T-helper 17 cell (primary cell): Measurements from ENCODE around the gene LAD1. TPM values are rescaled to one million over a fixed set of nuclear protein-coding genes. Genes with fewer than 3 reads are reported as not detected.

Source experiments
- ATAC-seq: fragments of 150-1000 bp; cut with Tn5 transposase; 2 replicates; pipeline ENCODE4 v1.10.0; 2021; ENCODE audit warnings: mild to moderate bottlenecking, moderate library complexity
- DNase-seq, 3 donors: peaks; one replicate each; pipeline versions ENCODE4 v3.0.0 to v3.0.0-alpha.2; 2020 to 2021
- H3K9me3 ChIP-seq: one replicate; pipeline ENCODE4 v1.7.0; 2013; ENCODE audit warnings: low read length, mild to moderate bottlenecking; ENCODE audit not compliant: control insufficient read depth, poor library complexity, severe bottlenecking
- H3K27ac Mint-ChIP-seq: one replicate; pipeline ENCODE4 v1.8.0; 2022; ENCODE audit warnings: mild to moderate bottlenecking, moderate library complexity, mixed read lengths
- H3K27me3 Mint-ChIP-seq: one replicate; pipeline ENCODE4 v1.8.0; 2022; ENCODE audit warnings: mixed read lengths
- H3K36me3 Mint-ChIP-seq: one replicate; pipeline ENCODE4 v1.8.0; 2022; ENCODE audit warnings: low read depth, mixed read lengths
- H3K4me1 Mint-ChIP-seq: one replicate; pipeline ENCODE4 v1.8.0; 2022; ENCODE audit warnings: mild to moderate bottlenecking, mixed read lengths
- H3K4me3 Mint-ChIP-seq: one replicate; pipeline ENCODE4 v1.8.0; 2022; ENCODE audit warnings: mild to moderate bottlenecking, moderate library complexity, mixed read lengths
- total RNA-seq, 4 donors: library from RNA in 2 of 4; stranded (reverse) in 2 of 4; gene quantifications; one replicate each; pipeline ENCODE4 v1.2.3 and lab custom pipeline; 2022 to 2026

Gene LAD1
- total RNA-seq, 2 donors from 2014 or later: not detected

DNA sequence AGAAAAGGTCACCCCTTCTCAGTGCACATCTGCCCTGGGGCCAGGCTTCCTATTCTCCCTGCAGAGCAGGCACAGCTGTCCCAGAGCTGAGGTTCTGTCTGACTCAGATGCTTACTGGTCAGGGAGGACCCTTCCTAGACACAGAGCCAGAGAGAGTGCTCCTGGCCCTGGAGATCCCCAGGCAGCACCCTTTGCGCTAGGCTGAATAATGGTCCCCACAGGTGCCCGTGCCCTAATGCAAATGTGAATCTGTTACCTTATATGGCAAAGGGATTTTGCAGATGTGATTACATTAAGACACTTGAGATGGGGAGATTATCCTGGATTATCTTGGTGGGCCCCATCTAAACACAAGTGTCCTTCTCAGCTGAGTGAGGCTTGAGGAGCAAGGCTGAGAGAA, 25.0 kb upstream of the LAD1 start:
- peaks cover 2% of the 10 kb centered on the region for H3K36me3 Mint-ChIP-seq
- no peak overlapping the region for H3K4me3 Mint-ChIP-seq
- no peak for DNase-seq
- peaks cover 2% of the 10 kb centered on the region for H3K4me1 Mint-ChIP-seq
- ATAC-seq: no peak
- peaks cover 23% of the 10 kb centered on the region for H3K27me3 Mint-ChIP-seq
- H3K27ac Mint-ChIP-seq: no peak overlapping the region
- no peaks in the 10 kb centered on the region for H3K9me3 ChIP-seq

GRCh38 chr1:201423655-201424054, 24.5 kb upstream of the LAD1 start:
- no peak for ATAC-seq

DNA sequence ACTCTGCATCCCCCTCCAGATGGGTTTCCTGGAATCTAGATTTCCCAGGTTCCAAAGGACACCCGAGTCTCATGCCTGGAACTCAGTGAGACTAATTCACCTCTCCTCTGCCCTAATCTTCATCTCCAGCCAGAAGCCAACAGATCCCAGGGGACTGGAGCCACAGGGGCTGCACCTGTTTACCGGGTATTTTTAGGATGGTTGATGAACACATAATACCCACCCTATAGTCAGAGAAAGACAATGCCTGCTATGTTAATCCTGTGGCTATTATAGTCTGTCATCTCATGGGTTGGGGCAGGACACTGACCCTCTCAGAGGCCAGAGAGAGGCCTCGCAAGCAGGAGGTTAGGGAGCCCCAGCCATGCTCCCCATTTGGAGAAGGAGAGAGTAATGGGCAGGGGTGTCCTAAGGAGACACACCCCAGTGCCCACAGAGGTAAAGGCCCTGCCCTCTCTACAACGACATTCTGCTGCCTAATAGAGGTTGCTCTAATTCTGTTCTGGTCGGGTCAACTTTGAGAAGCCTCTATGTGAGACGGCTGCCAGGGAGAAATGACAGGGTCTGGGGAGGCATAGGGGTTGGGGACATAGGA, 23.4 kb upstream of the LAD1 start:
- Mint-ChIP-seq H3K4me1 (peaks cover 2% of the 10 kb centered on the region), H3K36me3 (peaks cover 2% of the 10 kb centered on the region), H3K27me3 (peaks cover 22% of the 10 kb centered on the region), H3K4me3 (no peak overlapping the region), H3K27ac (no peak overlapping the region)
- ATAC-seq: no peak
- no peak for DNase-seq
- H3K9me3 ChIP-seq: no peaks in the 10 kb centered on the region

More at GRCh38 chr1:201423655-201424054, 24.5 kb upstream of the LAD1 start:
- H3K27ac Mint-ChIP-seq: no peak overlapping the region
- H3K36me3 Mint-ChIP-seq: peaks cover 2% of the 10 kb centered on the region
- H3K27me3 Mint-ChIP-seq: peaks cover 20% of the 10 kb centered on the region
- DNase-seq: no peak
- no peaks in the 10 kb centered on the region for H3K9me3 ChIP-seq
- no peak overlapping the region for H3K4me3 Mint-ChIP-seq
- H3K4me1 Mint-ChIP-seq: peaks cover 2% of the 10 kb centered on the region

- H3K9me3 ChIP-seq: no peaks in the 10 kb centered on the region
- no peak for ATAC-seq
- no peak overlapping the region for H3K4me3 Mint-ChIP-seq
- H3K36me3 Mint-ChIP-seq: peaks cover 2% of the 10 kb centered on the region
- no peak for DNase-seq
- peaks cover 27% of the 10 kb centered on the region for H3K27me3 Mint-ChIP-seq
- H3K27ac Mint-ChIP-seq: no peak overlapping the region
- peaks cover 2% of the 10 kb centered on the region for H3K4me1 Mint-ChIP-seq
These were observed 22.9 kb upstream of the LAD1 start for GRCh38 chr1:201422026-201422425.

DNA sequence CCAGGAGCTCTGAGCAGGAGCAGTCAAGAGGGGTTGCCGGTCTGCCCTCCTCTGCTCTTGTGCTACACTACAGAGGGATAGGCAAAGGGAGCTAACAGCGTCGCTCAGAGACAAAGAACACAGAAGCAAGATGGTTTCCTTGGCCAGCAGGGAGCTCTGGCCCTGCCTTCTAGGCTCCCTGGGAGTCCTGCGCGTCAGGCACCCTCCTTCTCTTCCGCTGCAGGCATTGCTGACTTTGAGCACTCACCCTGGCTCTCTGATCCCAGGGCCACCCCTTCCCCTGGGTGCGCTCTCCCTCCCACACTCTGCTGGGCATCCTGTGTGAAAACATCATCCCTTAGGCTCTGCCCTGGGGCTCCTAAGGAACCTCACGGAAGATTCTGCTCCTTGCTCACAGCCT, 21.9 kb upstream of the LAD1 start:
- no peaks in the 10 kb centered on the region for H3K9me3 ChIP-seq
- no peak overlapping the region for H3K4me3 Mint-ChIP-seq
- H3K27ac Mint-ChIP-seq: no peak overlapping the region
- peaks cover 2% of the 10 kb centered on the region for H3K36me3 Mint-ChIP-seq
- H3K4me1 Mint-ChIP-seq: peaks cover 2% of the 10 kb centered on the region
- DNase-seq: no peak
- no peak for ATAC-seq
- H3K27me3 Mint-ChIP-seq: peaks cover 36% of the 10 kb centered on the region

DNA sequence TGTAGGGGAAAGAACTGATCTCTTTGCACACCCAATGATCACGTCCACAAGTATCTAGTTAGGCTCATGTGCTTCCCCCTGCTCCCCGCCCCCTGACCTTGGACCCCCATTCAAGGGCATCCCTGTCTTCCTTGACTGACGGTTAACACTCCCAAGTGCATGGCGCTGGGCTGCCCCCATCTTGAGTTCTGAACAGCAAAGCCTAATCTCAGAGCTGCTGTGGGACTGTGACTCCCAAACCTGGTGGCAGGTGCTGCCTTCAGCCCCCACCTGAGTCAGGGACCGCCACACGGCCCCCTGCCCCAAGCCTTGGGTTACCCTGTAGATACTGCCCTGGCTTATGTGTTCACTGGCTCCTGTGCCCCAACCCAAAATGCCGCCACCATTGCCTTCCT, 21.5 kb upstream of the LAD1 start:
- no peak for ATAC-seq
- H3K4me1 Mint-ChIP-seq: peaks cover 2% of the 10 kb centered on the region
- peaks cover 2% of the 10 kb centered on the region for H3K36me3 Mint-ChIP-seq
- no peaks in the 10 kb centered on the region for H3K9me3 ChIP-seq
- H3K4me3 Mint-ChIP-seq: no peak overlapping the region
- no peak overlapping the region for H3K27ac Mint-ChIP-seq
- H3K27me3 Mint-ChIP-seq: peaks cover 40% of the 10 kb centered on the region
- no peak for DNase-seq

GRCh38 chr1:201419746-201420607, 20.9 kb upstream of the LAD1 start:
- Mint-ChIP-seq H3K27ac (no peak overlapping the region), H3K36me3 (no peaks in the 10 kb centered on the region)

DNA sequence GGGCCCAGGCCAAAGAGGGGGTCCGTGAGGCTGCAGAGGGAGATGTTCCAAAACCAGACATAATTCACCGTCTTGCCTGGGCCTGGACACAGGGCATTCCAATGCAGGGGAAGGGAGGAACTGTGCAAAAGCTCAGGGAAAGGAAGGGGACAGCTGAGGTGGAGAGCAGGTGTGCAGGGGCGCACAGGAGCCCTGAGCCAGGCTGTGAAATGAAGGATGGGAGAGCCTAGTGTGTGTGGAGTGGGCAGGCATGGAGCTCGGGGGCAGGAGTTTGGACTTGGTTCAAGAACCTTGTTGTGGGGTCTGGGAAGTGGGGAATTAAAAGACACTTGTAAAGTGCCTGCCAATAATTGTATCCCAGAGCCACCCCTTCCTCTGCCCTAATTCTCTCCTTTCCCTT, 20.1 kb upstream of the LAD1 start:
- DNase-seq (no peak), ATAC-seq (no peak)
- H3K36me3 Mint-ChIP-seq: no peaks in the 10 kb centered on the region
- H3K27ac Mint-ChIP-seq: no peak overlapping the region
- peaks cover 2% of the 10 kb centered on the region for H3K4me1 Mint-ChIP-seq
- H3K9me3 ChIP-seq: no peaks in the 10 kb centered on the region
- no peak overlapping the region for H3K4me3 Mint-ChIP-seq
- H3K27me3 Mint-ChIP-seq: peaks cover 50% of the 10 kb centered on the region

More at GRCh38 chr1:201419746-201420607, 20.9 kb upstream of the LAD1 start:
- H3K9me3 ChIP-seq: no peaks in the 10 kb centered on the region
- DNase-seq (no peak), ATAC-seq (no peak)
- Mint-ChIP-seq H3K4me1 (peaks cover 2% of the 10 kb centered on the region), H3K27me3 (peaks cover 46% of the 10 kb centered on the region), H3K4me3 (no peak overlapping the region)

- Mint-ChIP-seq H3K36me3 (no peaks in the 10 kb centered on the region), H3K27me3 (peaks cover 50% of the 10 kb centered on the region), H3K4me1 (peaks cover 2% of the 10 kb centered on the region), H3K27ac (no peak overlapping the region), H3K4me3 (no peak overlapping the region)
- no peaks in the 10 kb centered on the region for H3K9me3 ChIP-seq
- DNase-seq: no peak
- ATAC-seq: no peak
These were observed 19.3 kb upstream of the LAD1 start for GRCh38 chr1:201418461-201418860.

DNA sequence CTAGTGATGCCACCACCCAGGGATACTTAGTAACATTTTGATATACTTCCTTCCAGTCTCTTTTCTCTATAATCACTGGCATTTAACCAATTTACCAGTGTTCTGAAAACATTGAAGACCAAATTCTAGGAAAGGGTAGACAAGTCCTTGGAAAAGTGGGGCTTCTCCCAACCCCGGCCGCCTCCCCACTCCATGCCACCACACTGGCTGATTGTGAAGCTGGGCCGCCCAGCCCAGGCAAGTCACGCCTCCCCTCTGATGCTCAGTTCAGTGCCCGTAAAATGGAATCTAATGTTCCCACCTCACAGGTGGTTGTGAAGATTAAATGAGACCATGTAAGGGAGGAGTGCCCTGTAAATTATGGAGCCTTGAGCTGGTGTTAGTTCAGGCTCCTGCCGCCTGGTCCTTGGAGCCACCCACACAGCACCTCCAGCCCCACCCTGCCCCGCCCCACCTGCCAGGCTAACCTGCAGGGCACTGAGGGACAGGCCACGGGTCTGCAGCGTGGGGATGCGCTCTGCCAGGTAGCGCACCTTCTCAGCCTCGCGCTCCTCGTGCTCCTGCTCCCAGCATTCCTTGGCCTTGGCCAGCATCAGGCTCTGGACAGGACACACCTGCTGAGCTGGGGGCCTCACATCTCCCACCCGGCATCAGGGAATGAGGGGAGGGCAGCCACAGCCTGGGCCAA, 15.1 kb upstream of the LAD1 start:
- H3K9me3 ChIP-seq: no peaks in the 10 kb centered on the region
- peaks cover 57% of the 10 kb centered on the region for H3K27me3 Mint-ChIP-seq
- H3K4me3 Mint-ChIP-seq: no peak overlapping the region
- no peaks in the 10 kb centered on the region for H3K4me1 Mint-ChIP-seq
- ATAC-seq (no peak), DNase-seq (no peak)
- H3K27ac Mint-ChIP-seq: no peak overlapping the region
- no peaks in the 10 kb centered on the region for H3K36me3 Mint-ChIP-seq

DNA sequence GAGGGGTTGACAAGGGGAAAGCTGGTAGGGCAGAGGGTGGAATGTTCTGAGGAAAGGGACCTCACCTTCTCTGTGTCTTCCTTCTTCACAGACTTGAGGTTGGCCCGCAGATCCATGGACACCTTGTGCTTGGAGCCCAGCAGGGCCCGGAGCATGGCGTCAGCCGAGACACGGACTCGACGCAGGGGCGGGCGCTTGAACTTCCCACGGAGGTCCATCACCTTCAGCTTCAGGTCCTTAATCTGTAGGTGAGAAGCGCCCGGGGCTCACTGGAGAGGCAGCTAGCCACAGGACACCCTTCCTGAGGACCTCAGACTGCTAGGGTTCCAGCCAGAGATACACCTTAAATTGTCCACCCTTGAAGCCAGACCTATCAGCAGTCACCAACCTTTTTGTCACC, 12.2 kb upstream of the LAD1 start:
- Mint-ChIP-seq H3K36me3 (no peaks in the 10 kb centered on the region), H3K4me1 (peaks cover 4% of the 10 kb centered on the region), H3K27ac (no peak overlapping the region), H3K4me3 (no peak overlapping the region), H3K27me3 (peaks cover 46% of the 10 kb centered on the region)
- ATAC-seq: no peak
- no peak for DNase-seq
- no peaks in the 10 kb centered on the region for H3K9me3 ChIP-seq

GRCh38 chr1:201409440-201409839, 10.3 kb upstream of the LAD1 start:
- ATAC-seq: no peak
- no peak overlapping the region for H3K27ac Mint-ChIP-seq

DNA sequence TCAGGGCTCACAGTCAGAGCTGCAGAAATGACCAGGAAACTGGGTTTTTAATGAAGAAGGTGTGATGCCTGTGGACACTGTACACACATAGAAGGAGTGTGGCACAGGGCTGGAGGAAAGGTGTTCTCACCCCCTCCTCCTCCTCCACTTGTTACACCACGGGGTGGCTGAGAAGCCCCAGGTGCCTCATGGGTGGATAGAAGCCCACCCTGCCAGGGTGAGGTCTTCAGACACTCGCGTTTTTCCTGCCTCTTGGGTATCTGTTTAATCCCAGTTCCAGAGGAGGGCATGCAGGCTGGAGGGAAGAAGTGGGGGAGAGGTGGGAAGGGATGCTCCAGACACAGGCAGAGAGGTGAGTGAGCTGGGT, 9.7 kb upstream of the LAD1 start:
- H3K4me3 Mint-ChIP-seq: no peak overlapping the region
- DNase-seq (no peak), ATAC-seq (no peak)
- no peaks in the 10 kb centered on the region for H3K36me3 Mint-ChIP-seq
- no peaks in the 10 kb centered on the region for H3K9me3 ChIP-seq
- no peak overlapping the region for H3K27ac Mint-ChIP-seq
- peaks cover 6% of the 10 kb centered on the region for H3K4me1 Mint-ChIP-seq
- peaks cover 29% of the 10 kb centered on the region for H3K27me3 Mint-ChIP-seq

More at GRCh38 chr1:201409440-201409839, 10.3 kb upstream of the LAD1 start:
- Mint-ChIP-seq H3K4me3 (no peak overlapping the region), H3K4me1 (peaks cover 5% of the 10 kb centered on the region), H3K36me3 (no peaks in the 10 kb centered on the region), H3K27me3 (peaks cover 29% of the 10 kb centered on the region)
- H3K9me3 ChIP-seq: no peaks in the 10 kb centered on the region
- DNase-seq: no peak
